ENCODE measurements around the gene FRAS1.

DNA sequence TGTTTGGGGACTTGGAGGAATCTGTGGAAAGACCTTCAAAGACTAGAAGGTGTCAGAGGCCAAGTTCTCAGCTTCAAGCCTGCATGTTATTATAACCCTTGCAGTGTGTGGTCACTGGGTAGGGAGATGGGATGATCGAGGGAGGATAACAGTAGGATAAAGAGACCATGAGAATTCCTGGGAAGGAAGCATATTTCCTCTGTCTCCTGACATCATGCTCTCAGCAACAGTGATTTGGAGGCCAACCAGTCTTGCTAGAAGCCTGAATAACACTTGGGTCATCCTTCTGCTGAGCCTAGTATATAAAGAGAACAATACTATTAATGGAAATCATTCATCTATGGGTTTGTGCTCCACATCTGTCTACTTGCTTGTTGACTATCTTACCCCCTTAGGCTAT lies 453.6 kb downstream of the FRAS1 start:
- TF ChIP-seq POLR2A (IDR thresholded peaks at IDR 0.05; ENCODE audit: low read length) (no peak), REST (IDR thresholded peaks at IDR 0.05) (no peak), USF2 (IDR thresholded peaks at IDR 0.05) (no peak), KDM5A (IDR thresholded peaks at IDR 0.05) (no peak), JUNB (IDR thresholded peaks at IDR 0.05) (no peak), CHD4 (IDR thresholded peaks at IDR 0.05; ENCODE audit: borderline replicate concordance) (no peak), MAZ (IDR thresholded peaks at IDR 0.05; ENCODE audit: borderline replicate concordance, low read depth, low read length) (no peak)
- TF ChIP-seq, protein P1, sequence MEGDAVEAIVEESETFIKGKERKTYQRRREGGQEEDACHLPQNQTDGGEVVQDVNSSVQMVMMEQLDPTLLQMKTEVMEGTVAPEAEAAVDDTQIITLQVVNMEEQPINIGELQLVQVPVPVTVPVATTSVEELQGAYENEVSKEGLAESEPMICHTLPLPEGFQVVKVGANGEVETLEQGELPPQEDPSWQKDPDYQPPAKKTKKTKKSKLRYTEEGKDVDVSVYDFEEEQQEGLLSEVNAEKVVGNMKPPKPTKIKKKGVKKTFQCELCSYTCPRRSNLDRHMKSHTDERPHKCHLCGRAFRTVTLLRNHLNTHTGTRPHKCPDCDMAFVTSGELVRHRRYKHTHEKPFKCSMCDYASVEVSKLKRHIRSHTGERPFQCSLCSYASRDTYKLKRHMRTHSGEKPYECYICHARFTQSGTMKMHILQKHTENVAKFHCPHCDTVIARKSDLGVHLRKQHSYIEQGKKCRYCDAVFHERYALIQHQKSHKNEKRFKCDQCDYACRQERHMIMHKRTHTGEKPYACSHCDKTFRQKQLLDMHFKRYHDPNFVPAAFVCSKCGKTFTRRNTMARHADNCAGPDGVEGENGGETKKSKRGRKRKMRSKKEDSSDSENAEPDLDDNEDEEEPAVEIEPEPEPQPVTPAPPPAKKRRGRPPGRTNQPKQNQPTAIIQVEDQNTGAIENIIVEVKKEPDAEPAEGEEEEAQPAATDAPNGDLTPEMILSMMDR (IDR thresholded peaks at IDR 0.05): no peak
- TF ChIP-seq, protein P2, sequence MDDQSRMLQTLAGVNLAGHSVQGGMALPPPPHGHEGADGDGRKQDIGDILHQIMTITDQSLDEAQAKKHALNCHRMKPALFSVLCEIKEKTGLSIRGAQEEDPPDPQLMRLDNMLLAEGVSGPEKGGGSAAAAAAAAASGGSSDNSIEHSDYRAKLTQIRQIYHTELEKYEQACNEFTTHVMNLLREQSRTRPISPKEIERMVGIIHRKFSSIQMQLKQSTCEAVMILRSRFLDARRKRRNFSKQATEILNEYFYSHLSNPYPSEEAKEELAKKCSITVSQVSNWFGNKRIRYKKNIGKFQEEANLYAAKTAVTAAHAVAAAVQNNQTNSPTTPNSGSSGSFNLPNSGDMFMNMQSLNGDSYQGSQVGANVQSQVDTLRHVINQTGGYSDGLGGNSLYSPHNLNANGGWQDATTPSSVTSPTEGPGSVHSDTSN (IDR thresholded peaks at IDR 0.05): no peak
